22Rv1 (cell line): ENCODE data around the gene PLCB3.

Experiments used
- H3K27ac ChIP-seq: fragments of 450-650 bp; 2 replicates; pipeline ENCODE4 v1.5.1; 2017
- CTCF ChIP-seq: fragments of 450-650 bp; IDR thresholded peaks from 2 replicates; pipeline ENCODE4 v1.5.1; 2017; ENCODE audit warnings: mild to moderate bottlenecking
- ZFX ChIP-seq: fragments of 450-650 bp; IDR thresholded peaks from 2 replicates; pipeline ENCODE4 v1.6.1; 2017; ENCODE audit warnings: antibody characterized with exemption, borderline replicate concordance

Gene PLCB3

GRCh38 chr11:64260147-64260708 lies 8.9 kb downstream of the PLCB3 start:
- no peak overlapping the region; the same call in 1 of the 2 replicates for H3K27ac ChIP-seq
- no peak for TF ChIP-seq ZFX
- no peak for TF ChIP-seq CTCF

- no peak for TF ChIP-seq CTCF
- no peak overlapping the region for H3K27ac ChIP-seq
Observed at GRCh38 chr11:64261556-64262080, 10.3 kb downstream of the PLCB3 start.

GRCh38 chr11:64262271-64263002 lies 11.1 kb downstream of the PLCB3 start:
- TF ChIP-seq CTCF (no peak), ZFX (no peak)
- no peak overlapping the region for H3K27ac ChIP-seq

GRCh38 chr11:64263021-64263946 lies 12.0 kb downstream of the PLCB3 start:
- TF ChIP-seq CTCF: no peak
- no peak overlapping the region for H3K27ac ChIP-seq

GRCh38 chr11:64263947-64264317 lies 12.6 kb downstream of the PLCB3 start:
- no peak overlapping the region for H3K27ac ChIP-seq
- TF ChIP-seq CTCF (no peak), ZFX (no peak)

- H3K27ac ChIP-seq: no peak overlapping the region
- TF ChIP-seq CTCF (no peak), ZFX (no peak)
Observed at GRCh38 chr11:64264371-64264852, 13.1 kb downstream of the PLCB3 start.
